HEK293 (cell line): ENCODE results near the gene GJA9.

Source experiments
- BCL11B ChIP-seq: fragments of 450-650 bp; formaldehyde crosslinking; IDR thresholded peaks from 2 replicates; pipeline ENCODE4 v1.5.1; 2016; ENCODE audit warnings: low read depth, missing biosample characterization, missing genetic modification characterization
- CTCF ChIP-seq: fragments of 450-650 bp; formaldehyde crosslinking; IDR thresholded peaks from 2 replicates; pipeline ENCODE4 v1.5.1; 2016; ENCODE audit warnings: missing biosample characterization, missing genetic modification characterization
- OSR2 ChIP-seq: fragments of 450-650 bp; formaldehyde crosslinking; IDR thresholded peaks from 2 replicates; pipeline ENCODE4 v1.5.1; 2016; ENCODE audit warnings: missing biosample characterization, missing genetic modification characterization
- PRDM10 ChIP-seq: fragments of 450-650 bp; formaldehyde crosslinking; IDR thresholded peaks from 2 replicates; pipeline ENCODE4 v1.5.1; 2016; ENCODE audit warnings: missing biosample characterization, missing genetic modification characterization
- PRDM6 ChIP-seq: fragments of 450-650 bp; formaldehyde crosslinking; IDR thresholded peaks from 2 replicates; pipeline ENCODE4 v1.5.1; 2017; ENCODE audit warnings: missing biosample characterization, missing genetic modification characterization
- RBAK ChIP-seq: fragments of 450-650 bp; formaldehyde crosslinking; IDR thresholded peaks from 2 replicates; pipeline ENCODE4 v1.5.1; 2016; ENCODE audit warnings: missing biosample characterization, missing genetic modification characterization
- ZBTB1 ChIP-seq: fragments of 450-650 bp; formaldehyde crosslinking; IDR thresholded peaks from 2 replicates; pipeline ENCODE4 v1.5.1; 2016; ENCODE audit warnings: missing biosample characterization, missing genetic modification characterization
- ZBTB10 ChIP-seq: fragments of 450-650 bp; formaldehyde crosslinking; IDR thresholded peaks from 2 replicates; pipeline ENCODE4 v1.5.1; 2016; ENCODE audit warnings: missing biosample characterization, missing genetic modification characterization
- ZBTB49 ChIP-seq: fragments of 450-650 bp; formaldehyde crosslinking; IDR thresholded peaks from 2 replicates; pipeline ENCODE4 v1.5.1; 2016; ENCODE audit warnings: missing biosample characterization, missing genetic modification characterization, low read depth
- ZNF18 ChIP-seq: fragments of 450-650 bp; formaldehyde crosslinking; IDR thresholded peaks from 2 replicates; pipeline ENCODE4 v1.5.1; 2016; ENCODE audit warnings: missing biosample characterization, missing genetic modification characterization
- ZNF26 ChIP-seq: fragments of 450-650 bp; formaldehyde crosslinking; IDR thresholded peaks from 2 replicates; pipeline ENCODE4 v1.5.1; 2016; ENCODE audit warnings: missing biosample characterization, missing genetic modification characterization
- ZNF518A ChIP-seq: fragments of 450-650 bp; formaldehyde crosslinking; conservative IDR thresholded peaks from 2 replicates; pipeline ENCODE4 v1.5.1; 2016; ENCODE audit warnings: low read depth, missing biosample characterization, missing genetic modification characterization
- ZNF624 ChIP-seq: fragments of 450-650 bp; formaldehyde crosslinking; IDR thresholded peaks from 2 replicates; pipeline ENCODE4 v1.5.1; 2017; ENCODE audit warnings: missing biosample characterization, missing genetic modification characterization
- ZNF677 ChIP-seq: fragments of 450-650 bp; IDR thresholded peaks from 2 replicates; pipeline ENCODE4 v1.5.0; 2018; ENCODE audit warnings: missing biosample characterization, mild to moderate bottlenecking, missing genetic modification characterization, moderate library complexity
- ZNF785 ChIP-seq: fragments of 450-650 bp; formaldehyde crosslinking; IDR thresholded peaks from 2 replicates; pipeline ENCODE4 v1.5.1; 2016; ENCODE audit warnings: missing biosample characterization, missing genetic modification characterization

Gene GJA9

GRCh38 chr1:38859561-38860453, 21.6 kb downstream of the GJA9 start, which contains the start of gene RRAGC (continued):
- TF ChIP-seq ZNF518A = no peak
- no peak; the same call in 1 of the 2 replicates for TF ChIP-seq CTCF (tag by site-specific recombination)
- TF ChIP-seq ZNF18 (tag by site-specific recombination) = no peak
- no peak for TF ChIP-seq ZBTB10 (tag by site-specific recombination)
- no peak for TF ChIP-seq BCL11B (tag by site-specific recombination)
- TF ChIP-seq PRDM6 = no peak
- TF ChIP-seq ZNF785 (tag by site-specific recombination) = no peak
- no peak for TF ChIP-seq ZBTB49 (tag by site-specific recombination)
- no peak for TF ChIP-seq ZNF677 (tag by site-specific recombination)
- TF ChIP-seq RBAK (tag by site-specific recombination) = no peak
- no peak for TF ChIP-seq PRDM10 (tag by site-specific recombination)
- TF ChIP-seq OSR2 = no peak
- no peak for TF ChIP-seq ZBTB1
- no peak for TF ChIP-seq ZNF26 (tag by site-specific recombination)
- no peak for TF ChIP-seq ZNF624 (tag by site-specific recombination)
